ENCODE measurements around the gene HES2. TPM values are rescaled to one million over a fixed set of nuclear protein-coding genes. Genes with fewer than 3 reads are reported as not detected.
A peak's percentile ranks its signal among the peaks of the same experiment; 100 is the strongest.
"Not testable (repeated sequence)": the region's sequence is repeated elsewhere in the genome, so short reads cannot be mapped to it uniquely, and the experiment has no call there.

Gene HES2
- total and polyA plus RNA-seq, 9 of the 15 experiments (the other 6 are each of a cell fraction or from before 2014, with no cell fraction given) = 0.05 to 0.18 (median 0.07) TPM; not detected in 4

DNA sequence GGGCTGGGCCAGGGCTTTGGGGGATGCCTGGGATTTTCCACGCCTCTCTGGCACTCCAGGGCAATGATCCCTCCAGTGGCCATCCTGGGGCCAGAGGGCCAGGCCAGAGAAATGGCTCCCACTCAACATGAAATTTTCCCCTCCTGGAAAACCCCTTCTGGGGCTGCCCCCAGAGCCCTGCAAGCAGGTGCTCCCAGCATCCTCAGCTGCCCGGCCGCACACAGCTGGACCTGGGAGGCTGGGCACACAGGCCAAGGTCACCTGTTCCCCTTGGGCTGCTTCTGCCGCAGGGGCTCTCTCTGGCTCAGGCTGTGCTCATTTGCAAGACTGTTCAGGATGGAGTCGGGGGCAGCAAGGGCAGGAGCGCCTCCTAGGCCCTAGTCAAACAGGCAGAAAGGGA is 8.7 kb upstream of the HES2 start:
- 0 out of 2 replicates have a peak, but pooled peaks have one; percentile 23 for TF ChIP-seq ZNF263 (CRISPR knock-in tag; IDR thresholded peaks at IDR 0.05; ENCODE audit: borderline replicate concordance)
- FAIRE-seq; H3K36me3 ChIP-seq (ENCODE audit: control insufficient read depth, insufficient read depth, low read length); CTCF ChIA-PET (ENCODE audit: low intra/inter-chr PET ratio); H3K4me2 ChIP-seq (ENCODE audit: insufficient read depth, low read length); H3K9ac ChIP-seq (ENCODE audit: insufficient read depth in 1 of 2, low read depth in 2 of 2, low read length in 2 of 2); BruUV-seq (replicated peaks); H3K27ac ChIP-seq (ENCODE audit: extremely low read depth, low read depth, low read length); H3K79me2 ChIP-seq (ENCODE audit: control insufficient read depth, insufficient read depth, low read length); intact Hi-C loops (cut with micrococcal nuclease); H3K4me3 ChIP-seq; ATAC-seq; in situ Hi-C loops (cut with MboI); H3K9me3 ChIP-seq (replicated peaks; ENCODE audit: control insufficient read depth, insufficient read depth, low read depth, low read length); H2AFZ ChIP-seq (ENCODE audit: low read depth, low read length); H3K9me1 ChIP-seq (ENCODE audit: control insufficient read depth, insufficient read depth, low read length); DNase-seq (ENCODE audit: extremely low read depth in 1 of 4, low spot score in 3 of 4): not testable (repeated sequence)
- Histone ChIP-seq H4K20me1 (replicated peaks; ENCODE audit: control insufficient read depth, insufficient read depth, low read length) (peaks cover 43% of the 10 kb centered on the region), H3K27me3 (ENCODE audit: control insufficient read depth in 2 of 2, insufficient read depth in 2 of 2, low read length in 2 of 2) (peaks cover 6 to 39% of the 10 kb centered on the region in 2 experiments; a peak in 3 of 5 replicates), H3K4me1 (replicated peaks in 1 of 2; ENCODE audit: control insufficient read depth in 2 of 2, insufficient read depth in 2 of 2, low read length in 2 of 2) (peaks cover 44 to 77% of the 10 kb centered on the region in 2 experiments)
- POLR2A ChIA-PET = interaction anchor here (0.6 to 0.7 kb wide), 3 partner anchors 9 to 224 kb away, joined by 3 to 4 read pairs (median 3); partner anchors contain the start of gene HES2
- 14% methylated on average over 6 of the region's 6 CpGs for WGBS (ENCODE audit: insufficient coverage, low coverage, missing lambda C conversion rate)

DNA sequence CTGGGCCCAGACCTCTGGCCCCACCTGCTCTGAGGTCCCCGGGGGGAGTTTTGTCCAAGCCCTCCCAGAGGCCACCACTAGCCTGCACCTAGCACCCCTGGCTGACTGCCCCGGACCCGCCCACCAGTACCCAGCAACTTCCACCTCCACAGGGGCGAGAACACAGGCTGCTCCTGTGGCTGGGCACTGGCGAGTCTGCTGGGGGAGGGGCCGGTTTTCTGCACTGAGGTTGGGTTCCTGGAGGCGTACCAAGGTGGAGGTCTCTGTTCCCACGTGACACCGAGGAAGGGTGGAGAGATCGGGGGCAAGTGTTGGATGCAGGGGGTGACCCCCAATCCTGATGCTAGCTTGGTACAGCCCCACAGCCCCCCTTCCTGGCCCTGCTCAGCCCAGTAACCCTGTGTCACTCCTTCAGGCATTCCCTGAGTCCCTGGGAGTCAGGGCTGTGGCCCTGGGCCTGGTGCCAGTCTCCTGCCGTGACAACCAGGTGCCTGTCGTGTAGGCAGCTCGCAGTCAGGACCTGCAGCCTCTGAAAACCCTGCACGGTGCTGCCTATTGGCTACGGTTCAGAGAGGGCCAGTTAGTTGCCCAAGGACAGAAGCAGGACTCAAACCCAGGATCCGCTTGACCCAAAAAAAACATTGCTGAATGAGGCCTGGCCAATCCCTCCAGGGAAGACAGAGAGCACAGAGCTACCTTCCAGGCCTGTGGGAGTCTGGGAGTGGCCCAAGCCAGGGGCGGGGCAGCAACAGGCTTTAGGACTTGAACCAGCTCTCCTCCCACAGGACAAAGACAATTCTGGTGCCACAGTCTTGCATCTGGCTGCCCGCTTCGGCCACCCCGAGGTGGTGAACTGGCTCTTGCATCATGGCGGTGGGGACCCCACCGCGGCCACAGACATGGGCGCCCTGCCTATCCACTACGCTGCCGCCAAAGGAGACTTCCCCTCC is 8.0 kb upstream of the HES2 start:
- Histone ChIP-seq H3K36me3 (ENCODE audit: control insufficient read depth, insufficient read depth, low read length) (no peaks in the 10 kb centered on the region), H3K4me3 (no peak overlapping the region), H3K27ac (ENCODE audit: extremely low read depth, low read depth, low read length) (no peak overlapping the region), H3K4me1 (replicated peaks in 1 of 2; ENCODE audit: control insufficient read depth in 2 of 2, insufficient read depth in 2 of 2, low read length in 2 of 2) (peaks cover 44 to 82% of the 10 kb centered on the region in 2 experiments), H2AFZ (ENCODE audit: low read depth, low read length) (no peak overlapping the region), H3K9me1 (ENCODE audit: control insufficient read depth, insufficient read depth, low read length) (no peaks in the 10 kb centered on the region), H3K4me2 (ENCODE audit: insufficient read depth, low read length) (no peak overlapping the region), H3K9me3 (replicated peaks; ENCODE audit: control insufficient read depth, insufficient read depth, low read depth, low read length) (no peaks in the 10 kb centered on the region), H3K27me3 (ENCODE audit: control insufficient read depth in 2 of 2, insufficient read depth in 2 of 2, low read length in 2 of 2) (peaks cover 6 to 44% of the 10 kb centered on the region in 2 experiments; a peak in 3 of 5 replicates), H4K20me1 (replicated peaks; ENCODE audit: control insufficient read depth, insufficient read depth, low read length) (peaks cover 44% of the 10 kb centered on the region), H3K79me2 (ENCODE audit: control insufficient read depth, insufficient read depth, low read length) (no peaks in the 10 kb centered on the region), H3K9ac (ENCODE audit: insufficient read depth in 1 of 2, low read depth in 2 of 2, low read length in 2 of 2) (peak overlapping the region in 1 of 2 experiments; percentile 28; a peak in 2 of 4 replicates)
- in situ Hi-C loops (cut with MboI) (no loop called here), intact Hi-C loops (cut with micrococcal nuclease) (no loop called here)
- ChIA-PET CTCF (ENCODE audit: low intra/inter-chr PET ratio) (no interaction called here), POLR2A (interaction anchor here (0.6 to 0.7 kb wide), 2 partner anchors 67 to 223 kb away, joined by 3 to 4 read pairs; no protein-coding TSS in a partner anchor)
- no TSS peak for BruUV-seq (replicated peaks)
- peak; percentile 76 for FAIRE-seq
- DNase-seq (ENCODE audit: extremely low read depth in 1 of 4, low spot score in 3 of 4) = peak in 1 of 4 experiments; percentile 66
- peak; percentile 22; the same call in 2 of the 3 replicates for ATAC-seq
- 33% methylated on average over 26 of the region's 26 CpGs for WGBS (ENCODE audit: insufficient coverage, low coverage, missing lambda C conversion rate)
- TF ChIP-seq, protein P1, sequence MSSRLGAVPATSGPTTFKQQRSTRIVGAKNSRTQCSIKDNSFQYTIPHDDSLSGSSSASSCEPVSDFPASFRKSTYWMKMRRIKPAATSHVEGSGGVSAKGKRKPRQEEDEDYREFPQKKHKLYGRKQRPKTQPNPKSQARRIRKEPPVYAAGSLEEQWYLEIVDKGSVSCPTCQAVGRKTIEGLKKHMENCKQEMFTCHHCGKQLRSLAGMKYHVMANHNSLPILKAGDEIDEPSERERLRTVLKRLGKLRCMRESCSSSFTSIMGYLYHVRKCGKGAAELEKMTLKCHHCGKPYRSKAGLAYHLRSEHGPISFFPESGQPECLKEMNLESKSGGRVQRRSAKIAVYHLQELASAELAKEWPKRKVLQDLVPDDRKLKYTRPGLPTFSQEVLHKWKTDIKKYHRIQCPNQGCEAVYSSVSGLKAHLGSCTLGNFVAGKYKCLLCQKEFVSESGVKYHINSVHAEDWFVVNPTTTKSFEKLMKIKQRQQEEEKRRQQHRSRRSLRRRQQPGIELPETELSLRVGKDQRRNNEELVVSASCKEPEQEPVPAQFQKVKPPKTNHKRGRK (tag; IDR thresholded peaks at IDR 0.05) = no peak
- TF ChIP-seq, protein P2, sequence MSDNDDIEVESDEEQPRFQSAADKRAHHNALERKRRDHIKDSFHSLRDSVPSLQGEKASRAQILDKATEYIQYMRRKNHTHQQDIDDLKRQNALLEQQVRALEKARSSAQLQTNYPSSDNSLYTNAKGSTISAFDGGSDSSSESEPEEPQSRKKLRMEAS (CRISPR knock-in tag; IDR thresholded peaks at IDR 0.05) = peak; percentile 23; the same call in 1 of the 2 replicates
- TF ChIP-seq FOXA3 (CRISPR knock-in tag; conservative IDR thresholded peaks at IDR 0.05 in 1 of 2, IDR thresholded peaks at IDR 0.05 in 1 of 2) (peak in 1 of 2 experiments; percentile 13; a peak in 1 of 4 replicates), FOXK2 (conservative IDR thresholded peaks at IDR 0.05 in 1 of 2, IDR thresholded peaks at IDR 0.05 in 1 of 2; ENCODE audit: low read depth in 2 of 2) (peak in 1 of 2 experiments; percentile 51; a peak in 1 of 4 replicates), EP300 (IDR thresholded peaks at IDR 0.05; ENCODE audit: low read length) (no peak), NONO (IDR thresholded peaks at IDR 0.05; ENCODE audit: low read depth in 2 of 2, low read length in 1 of 2) (0 out of 4 replicates have a peak, but pooled peaks of 1 of the 2 experiments have one; percentile 53), ZC3H4 (CRISPR knock-in tag; IDR thresholded peaks at IDR 0.05; ENCODE audit: borderline replicate concordance) (peak; percentile 78; the same call in 1 of the 2 replicates)
- TF ChIP-seq, protein P3, sequence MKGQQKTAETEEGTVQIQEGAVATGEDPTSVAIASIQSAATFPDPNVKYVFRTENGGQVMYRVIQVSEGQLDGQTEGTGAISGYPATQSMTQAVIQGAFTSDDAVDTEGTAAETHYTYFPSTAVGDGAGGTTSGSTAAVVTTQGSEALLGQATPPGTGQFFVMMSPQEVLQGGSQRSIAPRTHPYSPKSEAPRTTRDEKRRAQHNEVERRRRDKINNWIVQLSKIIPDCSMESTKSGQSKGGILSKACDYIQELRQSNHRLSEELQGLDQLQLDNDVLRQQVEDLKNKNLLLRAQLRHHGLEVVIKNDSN (CRISPR knock-in tag; IDR thresholded peaks at IDR 0.05) = peak; percentile 32; the same call in 1 of the 2 replicates

Data from K562 (cell line).